GM12873 (cell line): ENCODE data around the gene SH3GLB2.

ENCODE experiments used
- TF ChIP-seq, protein P1 (sequence below): IDR thresholded peaks from 2 replicates; pipeline ENCODE4 v1.5.1; 2012; ENCODE audit warnings: low read depth, mild to moderate bottlenecking, moderate library complexity, low read length, control low read depth; ENCODE audit not compliant: insufficient read depth; ENCODE audit errors: missing control alignments

The SH3GLB2 gene

DNA sequence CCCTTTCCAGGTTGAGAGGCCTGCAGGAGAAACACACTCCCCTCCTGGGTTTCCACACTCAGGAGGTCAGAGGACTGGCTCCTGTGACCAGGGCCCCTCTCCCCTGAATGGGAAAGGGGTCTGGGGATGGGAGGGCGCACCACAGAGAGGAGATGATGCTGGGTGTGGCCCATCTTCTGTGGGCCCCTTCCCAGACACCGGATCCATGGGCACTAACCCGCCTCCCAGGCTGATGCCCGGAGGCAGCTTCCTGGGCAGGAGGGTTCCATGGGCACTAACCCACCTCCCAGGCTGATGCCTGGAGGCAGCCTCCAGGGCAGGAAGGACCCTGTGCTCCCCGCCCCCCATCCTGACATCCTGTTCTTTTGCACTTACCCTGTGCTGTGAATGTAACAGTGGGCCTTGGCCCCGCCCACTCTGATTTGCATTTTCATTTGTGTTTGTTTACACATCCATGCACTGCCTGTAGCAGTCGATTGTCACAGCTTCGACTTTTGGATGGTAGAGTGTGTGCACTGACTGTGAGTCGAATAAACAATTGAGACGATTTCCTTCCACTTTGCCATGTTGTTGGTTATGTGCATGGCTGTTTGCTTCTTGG, 43.5 kb upstream of the SH3GLB2 start:
- TF ChIP-seq, protein P1, sequence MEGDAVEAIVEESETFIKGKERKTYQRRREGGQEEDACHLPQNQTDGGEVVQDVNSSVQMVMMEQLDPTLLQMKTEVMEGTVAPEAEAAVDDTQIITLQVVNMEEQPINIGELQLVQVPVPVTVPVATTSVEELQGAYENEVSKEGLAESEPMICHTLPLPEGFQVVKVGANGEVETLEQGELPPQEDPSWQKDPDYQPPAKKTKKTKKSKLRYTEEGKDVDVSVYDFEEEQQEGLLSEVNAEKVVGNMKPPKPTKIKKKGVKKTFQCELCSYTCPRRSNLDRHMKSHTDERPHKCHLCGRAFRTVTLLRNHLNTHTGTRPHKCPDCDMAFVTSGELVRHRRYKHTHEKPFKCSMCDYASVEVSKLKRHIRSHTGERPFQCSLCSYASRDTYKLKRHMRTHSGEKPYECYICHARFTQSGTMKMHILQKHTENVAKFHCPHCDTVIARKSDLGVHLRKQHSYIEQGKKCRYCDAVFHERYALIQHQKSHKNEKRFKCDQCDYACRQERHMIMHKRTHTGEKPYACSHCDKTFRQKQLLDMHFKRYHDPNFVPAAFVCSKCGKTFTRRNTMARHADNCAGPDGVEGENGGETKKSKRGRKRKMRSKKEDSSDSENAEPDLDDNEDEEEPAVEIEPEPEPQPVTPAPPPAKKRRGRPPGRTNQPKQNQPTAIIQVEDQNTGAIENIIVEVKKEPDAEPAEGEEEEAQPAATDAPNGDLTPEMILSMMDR: no peak

DNA sequence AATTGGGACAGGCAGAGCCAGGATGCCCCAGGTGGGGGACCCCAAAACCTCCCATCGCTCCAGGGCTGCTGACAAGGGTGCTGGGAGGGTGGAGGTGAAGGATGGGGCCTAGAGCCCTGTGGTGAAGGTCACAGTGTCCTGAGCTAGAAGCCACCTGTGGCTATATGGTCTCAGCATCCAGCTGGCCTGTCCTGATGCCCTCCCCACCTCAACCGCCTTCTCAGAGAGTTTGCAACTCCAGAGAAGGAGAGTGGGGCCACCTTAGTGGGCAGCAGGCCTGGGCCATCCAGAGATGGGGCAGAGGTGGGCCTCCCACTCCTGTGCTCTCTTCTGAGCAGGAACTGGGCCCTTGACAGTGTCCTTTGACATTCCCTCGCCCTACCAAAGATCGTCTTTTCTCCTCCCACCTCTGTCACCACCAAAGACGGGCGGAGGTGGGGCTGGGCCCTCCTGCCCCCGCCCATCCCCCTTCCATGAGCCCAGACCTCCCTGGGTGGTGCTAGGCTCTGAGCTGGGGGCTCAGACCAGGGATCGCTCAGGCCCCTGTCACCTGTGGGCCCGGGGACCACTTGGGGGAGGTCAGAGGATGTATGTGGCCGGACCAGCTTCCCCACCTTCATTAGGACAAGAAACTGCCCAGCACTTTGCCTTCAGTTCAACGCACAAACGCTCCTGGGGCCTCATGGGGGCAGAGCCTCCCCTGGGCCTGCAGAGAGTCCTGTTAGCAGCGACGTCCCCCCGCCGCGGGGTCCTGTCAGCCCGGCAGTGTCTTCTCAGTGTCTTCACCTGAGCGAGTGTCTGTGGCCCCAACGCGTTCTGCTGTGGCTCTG, 42.8 kb upstream of the SH3GLB2 start:
- TF ChIP-seq, protein P1: no peak

DNA sequence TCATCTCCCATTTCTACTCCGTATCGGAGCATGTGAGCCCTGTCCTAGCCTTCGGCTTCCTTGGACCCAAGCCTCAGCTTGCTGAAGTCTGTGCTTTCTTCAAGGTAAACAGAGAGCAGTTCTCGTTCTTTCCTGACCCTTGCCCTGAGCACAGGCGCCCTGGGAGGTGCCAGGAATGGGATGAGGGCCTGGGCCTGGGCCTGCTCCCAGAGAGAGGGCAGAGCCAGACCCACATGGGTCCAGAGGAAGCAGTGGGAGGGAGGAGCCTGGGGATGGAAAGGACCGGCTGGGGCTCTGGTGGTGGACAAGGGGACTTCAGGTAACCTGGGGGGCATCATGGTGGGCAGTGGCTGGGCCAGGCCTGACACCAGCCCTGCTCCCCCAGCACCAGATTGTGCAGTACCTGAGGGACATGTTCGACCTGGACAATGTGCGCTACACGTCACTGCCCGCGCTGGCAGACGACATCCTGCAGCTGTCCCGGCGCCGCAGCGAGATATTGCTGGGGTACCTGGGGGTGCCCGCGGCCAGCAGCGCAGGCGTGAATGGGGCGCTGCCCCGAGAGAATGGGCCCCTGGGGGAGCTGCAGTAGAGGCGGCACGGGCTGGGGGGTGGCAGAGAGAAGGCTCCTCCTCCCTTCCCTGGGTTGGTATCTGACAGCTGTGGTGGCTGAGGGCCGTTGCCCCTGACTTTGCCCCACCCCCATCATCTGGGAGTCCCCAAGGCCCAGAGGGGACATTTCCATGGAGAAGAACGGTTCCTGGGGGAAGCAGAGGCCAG, 41.9 kb upstream of the SH3GLB2 start:
- TF ChIP-seq, protein P1: no peak

DNA sequence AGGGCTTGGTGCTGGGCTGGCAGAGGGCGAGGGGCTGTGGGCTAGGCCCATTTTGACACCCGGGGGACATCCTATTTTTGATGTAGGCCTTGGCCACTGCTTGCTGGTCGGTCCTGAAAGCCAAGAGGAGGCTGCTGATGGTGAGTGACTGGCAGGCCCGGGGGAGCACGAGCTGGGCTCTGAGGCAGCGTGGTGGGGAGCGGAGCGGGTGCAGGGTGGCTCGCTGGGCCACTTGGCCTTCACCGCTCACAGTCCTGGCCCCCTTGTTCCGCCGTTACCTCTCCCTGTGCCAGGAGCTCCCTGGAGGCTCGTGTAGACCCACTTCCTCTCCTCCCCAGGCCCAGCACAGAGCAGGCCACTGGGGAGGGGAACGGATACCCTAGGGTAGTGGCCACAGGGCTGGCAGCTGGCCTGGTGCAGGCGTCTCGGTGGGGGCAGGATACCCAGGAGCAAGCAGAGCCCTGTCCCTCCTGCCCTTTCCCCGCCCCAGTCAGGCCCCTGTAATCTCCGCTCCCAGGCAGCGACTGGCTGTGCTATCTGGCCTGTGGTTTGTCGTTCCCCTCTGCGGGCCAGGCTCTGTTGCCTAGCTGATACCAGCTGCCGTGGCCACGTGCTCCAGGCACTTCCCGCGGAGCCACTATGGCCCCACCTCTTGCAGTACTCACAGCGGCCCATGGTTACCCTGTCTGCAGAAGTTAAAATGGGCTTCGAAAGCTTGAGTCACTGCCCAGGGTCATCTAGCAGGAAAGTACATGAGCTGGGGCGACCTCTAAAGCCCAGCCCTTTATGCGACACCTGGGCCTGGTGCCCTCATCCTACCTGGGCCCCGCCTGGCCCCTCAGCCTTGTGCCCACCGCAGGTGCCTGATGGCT, 41.1 kb upstream of the SH3GLB2 start:
- TF ChIP-seq, protein P1: no peak

DNA sequence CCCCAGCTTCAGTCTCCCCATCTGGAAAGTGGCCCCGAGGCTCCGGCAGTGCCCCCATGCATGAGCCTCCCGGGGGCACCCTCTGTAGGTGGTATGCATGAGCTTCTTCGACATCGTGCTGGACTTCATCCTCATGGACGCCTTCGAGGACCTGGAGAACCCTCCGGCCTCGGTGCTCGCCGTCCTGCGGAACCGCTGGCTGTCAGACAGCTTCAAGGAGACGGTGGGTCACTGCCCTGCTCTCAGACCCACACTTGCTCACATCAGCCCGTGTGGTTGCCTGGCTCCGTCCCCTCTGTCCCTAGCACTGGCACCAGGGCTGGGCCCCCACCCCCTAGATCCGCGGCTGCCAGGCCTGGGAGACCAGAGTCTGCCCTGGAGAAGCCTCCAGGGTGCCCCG, 40.0 kb upstream of the SH3GLB2 start:
- TF ChIP-seq, protein P1: no peak

DNA sequence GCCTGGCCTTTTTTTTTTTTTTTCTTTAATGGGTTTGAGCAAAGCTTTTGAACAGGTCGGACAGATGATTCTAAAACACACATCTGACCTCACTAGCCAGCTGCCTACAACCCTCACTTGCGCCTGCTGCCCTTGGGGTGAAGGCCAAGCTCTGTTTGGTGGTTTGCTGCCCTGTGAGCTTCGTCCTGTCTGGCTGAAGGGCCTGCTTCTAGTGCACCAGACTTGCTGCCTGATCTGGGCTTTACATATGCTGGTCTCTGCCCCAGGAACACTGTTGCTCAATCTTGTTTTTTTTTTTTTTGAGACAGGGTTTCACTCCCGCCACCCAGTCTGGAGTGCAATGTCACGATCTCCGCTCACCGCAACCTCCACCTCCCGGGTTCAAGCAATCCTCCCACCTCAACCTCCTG, 36.4 kb upstream of the SH3GLB2 start:
- TF ChIP-seq, protein P1: no peak
